ENCODE results near the gene BICRA.
"Not testable (repeated sequence)": the region's sequence is repeated elsewhere in the genome, so short reads cannot be mapped to it uniquely, and the experiment has no call there.

The BICRA gene

DNA sequence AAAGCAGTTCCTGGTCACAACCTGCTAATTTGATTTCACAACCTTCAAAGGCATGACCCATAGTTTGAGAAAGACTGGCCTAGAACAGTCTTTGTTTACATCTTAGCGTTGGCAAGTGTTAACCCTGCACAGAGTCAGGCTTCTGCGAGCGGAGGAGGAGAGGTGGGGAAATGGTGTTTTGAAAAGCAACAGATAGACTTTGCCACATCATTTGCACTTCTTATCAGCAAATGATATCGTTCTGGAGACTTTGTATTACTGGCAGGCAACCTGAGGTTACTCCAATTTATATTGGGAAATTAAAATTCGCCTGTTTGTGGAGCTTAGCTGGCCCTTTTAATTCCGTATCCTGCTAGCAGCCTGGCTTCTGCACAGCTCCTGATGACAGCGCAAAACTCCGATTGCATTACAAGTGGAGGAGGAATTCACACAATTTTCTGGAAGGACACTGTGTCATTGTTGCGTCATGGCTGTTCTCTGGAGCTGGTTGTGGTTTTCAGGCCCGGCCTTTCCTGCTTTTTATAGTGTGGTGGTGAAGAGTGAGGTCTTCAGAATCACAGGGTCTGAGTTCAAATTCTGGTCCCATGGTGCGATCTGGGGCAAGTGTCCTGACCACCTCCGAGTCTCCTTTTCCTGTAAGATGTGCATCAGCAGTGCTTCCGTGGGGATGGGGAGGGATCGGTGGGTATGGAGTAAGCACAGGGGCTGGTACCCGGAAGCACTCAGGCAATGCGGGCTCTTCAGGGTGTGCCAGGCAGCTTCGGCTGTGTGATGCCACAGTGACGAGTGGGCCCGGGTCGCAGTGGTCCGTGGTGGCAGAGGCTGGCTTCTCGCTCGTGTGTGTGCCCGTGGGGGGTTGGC is 55.2 kb downstream of the BICRA start:
- no peak for DNase-seq

- not testable (repeated sequence) for DNase-seq
These were observed 59.6 kb downstream of the BICRA start for GRCh38 chr19:47668556-47668955.

- no peak for DNase-seq
These were observed 61.8 kb downstream of the BICRA start for GRCh38 chr19:47670736-47671135.

- DNase-seq: no peak
These were observed 62.6 kb downstream of the BICRA start for GRCh38 chr19:47671499-47671898.

DNA sequence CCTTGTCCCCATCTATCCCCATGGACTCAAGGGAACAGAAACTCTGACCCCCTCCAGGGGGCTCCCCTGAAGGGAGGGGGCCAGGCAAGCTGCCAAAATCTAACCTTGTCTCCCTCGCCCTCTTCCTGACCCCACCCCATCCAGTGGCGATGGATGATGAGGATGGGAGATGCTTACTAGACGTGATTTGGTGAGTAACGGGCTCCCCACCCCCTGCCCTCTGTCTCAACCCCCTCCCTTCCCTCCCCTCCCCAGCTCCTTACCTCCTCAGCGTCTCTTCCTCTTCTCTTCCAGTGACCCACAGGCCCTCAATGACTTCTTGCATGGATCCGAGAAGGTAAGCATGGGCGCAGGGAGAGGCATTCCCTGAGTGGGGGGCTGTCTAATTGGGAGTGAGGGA is 64.5 kb downstream of the BICRA start:
- no peak for DNase-seq

- no peak for DNase-seq
These were observed 65.6 kb downstream of the BICRA start for GRCh38 chr19:47674548-47674947.

DNA sequence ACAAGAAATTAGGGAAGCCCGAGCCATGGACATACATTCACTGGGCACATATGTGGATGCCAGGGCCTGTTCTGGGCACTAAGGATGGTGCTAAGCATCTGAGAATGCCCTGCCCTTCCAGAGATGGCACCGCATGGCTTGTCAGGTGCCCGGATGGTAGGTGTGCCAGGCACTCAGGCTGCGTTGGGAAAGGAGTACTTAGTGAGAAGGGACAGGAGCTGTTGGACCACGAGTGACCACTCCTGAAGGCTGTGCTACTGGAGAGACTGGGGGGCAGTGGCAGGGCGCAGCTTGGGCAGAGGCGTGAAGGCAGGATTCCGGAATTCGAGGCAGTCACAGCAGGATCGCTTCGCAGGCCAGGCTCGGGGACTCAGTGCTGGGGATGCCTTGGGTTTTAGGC is 66.3 kb downstream of the BICRA start:
- no peak for DNase-seq

GRCh38 chr19:47675859-47676258 is 66.9 kb downstream of the BICRA start:
- no peak for DNase-seq

- DNase-seq: no peak
These were observed 67.9 kb downstream of the BICRA start for GRCh38 chr19:47676811-47677210.

DNA sequence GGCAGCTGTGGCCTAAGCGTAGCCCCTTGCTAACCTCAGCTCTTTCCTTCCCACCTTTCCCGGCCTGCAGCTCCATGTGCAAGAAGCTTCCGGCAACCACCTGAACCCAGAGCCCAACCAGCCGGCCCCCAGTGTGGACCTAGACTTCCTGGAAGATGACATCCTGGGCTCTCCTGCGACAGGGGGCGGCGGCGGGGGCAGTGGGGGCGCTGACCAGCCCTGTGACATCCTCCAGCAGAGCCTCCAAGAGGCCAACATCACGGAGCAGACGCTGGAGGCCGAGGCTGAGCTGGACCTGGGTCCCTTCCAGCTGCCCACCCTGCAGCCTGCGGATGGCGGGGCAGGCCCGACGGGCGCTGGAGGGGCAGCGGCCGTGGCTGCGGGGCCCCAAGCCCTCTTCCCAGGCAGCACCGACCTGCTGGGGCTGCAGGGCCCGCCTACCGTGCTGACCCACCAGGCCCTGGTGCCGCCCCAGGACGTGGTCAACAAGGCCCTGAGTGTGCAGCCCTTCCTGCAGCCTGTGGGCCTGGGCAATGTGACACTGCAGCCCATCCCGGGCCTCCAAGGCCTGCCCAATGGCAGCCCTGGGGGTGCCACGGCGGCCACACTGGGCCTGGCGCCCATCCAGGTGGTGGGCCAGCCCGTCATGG is 70.4 kb downstream of the BICRA start:
- DNase-seq: no peak

- no peak for DNase-seq
These were observed 71.3 kb downstream of the BICRA start for GRCh38 chr19:47679922-47680857.

DNA sequence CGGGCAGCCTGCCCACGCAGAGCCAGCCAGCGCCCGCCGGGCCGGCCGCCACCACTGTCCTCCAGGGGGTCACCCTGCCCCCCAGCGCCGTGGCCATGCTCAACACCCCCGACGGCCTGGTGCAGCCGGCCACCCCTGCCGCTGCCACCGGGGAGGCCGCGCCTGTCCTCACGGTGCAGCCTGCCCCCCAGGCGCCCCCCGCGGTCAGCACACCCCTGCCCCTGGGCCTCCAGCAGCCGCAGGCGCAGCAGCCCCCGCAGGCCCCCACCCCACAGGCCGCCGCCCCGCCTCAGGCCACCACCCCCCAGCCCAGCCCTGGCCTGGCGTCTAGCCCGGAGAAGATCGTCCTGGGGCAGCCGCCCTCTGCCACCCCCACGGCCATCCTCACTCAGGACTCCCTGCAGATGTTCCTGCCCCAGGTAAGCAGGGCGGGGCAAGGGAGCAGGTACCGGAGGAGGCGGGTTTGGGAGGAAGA is 72.0 kb downstream of the BICRA start:
- no peak for DNase-seq

- no peak for DNase-seq
These were observed 72.5 kb downstream of the BICRA start for GRCh38 chr19:47681388-47681787.

- no peak for DNase-seq
These were observed 73.0 kb downstream of the BICRA start for GRCh38 chr19:47681936-47682335.

DNA sequence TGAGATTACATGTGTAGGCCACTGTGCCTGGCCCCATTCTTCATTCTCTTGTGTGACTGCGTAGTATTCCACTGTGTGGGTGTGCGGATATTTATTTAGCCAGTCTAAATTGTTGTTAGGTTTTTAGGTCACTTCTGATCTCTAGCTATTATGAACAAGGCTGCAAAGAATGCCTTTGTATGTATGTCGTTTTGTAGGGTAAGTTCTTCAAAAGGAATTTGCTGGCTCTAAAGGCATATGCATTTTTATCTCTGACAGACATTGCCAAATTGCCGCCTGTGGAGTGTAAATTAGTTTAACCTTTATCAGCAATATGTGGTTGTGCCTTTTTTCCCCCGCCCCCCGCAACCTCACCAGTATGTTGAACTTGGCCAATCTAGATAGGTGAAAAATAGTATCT is 74.0 kb downstream of the BICRA start:
- DNase-seq: no peak

DNA sequence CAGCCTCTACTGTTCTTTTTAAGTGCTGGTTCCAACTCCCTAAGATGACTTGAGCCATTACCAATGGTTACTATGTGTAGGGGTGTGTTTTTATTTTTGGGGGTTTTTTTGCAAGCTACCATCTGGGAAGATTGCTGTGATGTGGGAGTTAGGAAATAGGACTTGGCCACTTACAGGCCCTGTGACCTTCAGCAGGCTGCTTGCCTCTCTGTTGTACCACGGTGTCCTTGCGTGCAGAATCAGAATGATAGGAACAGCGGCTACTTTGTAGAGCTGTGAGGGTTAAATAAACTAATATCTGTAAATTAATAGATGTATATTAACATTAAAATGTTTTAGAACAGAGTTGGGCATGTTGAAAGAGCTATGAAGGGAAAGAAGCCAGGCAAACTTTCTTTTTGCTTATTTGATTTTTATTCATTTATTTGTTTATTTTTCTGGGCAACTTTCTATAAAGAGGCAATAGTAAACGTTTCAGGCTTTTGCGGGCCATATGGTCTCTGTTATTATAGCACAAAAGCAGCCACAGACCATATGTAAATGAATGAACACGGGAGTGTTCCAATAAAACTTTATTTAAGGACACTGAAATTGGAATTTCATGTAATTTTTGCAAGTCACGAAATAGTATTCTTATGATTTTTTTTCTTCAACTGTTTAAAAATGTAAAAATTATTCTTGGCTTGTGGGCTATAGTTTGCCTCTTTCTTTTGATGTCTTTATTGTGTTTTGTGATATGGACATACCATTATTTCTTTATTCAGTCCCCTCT is 77.9 kb downstream of the BICRA start:
- no peak for DNase-seq

DNA sequence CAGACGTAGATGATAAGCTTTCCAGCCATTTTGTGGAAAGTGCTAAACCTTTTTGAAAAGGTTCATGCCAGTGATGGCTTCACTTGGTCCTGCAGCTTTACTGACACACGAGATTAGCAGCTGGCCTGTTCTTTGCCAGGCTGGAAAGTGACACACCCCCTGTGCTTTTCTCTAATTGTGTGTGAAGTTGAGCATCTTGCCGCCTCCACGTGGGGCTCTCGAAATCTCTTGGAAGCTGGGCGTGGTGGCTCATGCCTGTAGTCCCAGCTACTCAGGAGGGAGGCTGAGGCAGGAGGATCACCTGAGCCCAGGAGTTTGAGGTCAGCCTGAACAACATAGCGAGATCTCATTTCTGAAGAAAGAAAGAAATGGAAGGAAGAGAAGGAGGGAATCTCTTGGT is 79.0 kb downstream of the BICRA start:
- DNase-seq: no peak

- DNase-seq: no peak
These were observed 82.2 kb downstream of the BICRA start for GRCh38 chr19:47691090-47691489.

- no peak for DNase-seq
These were observed 82.8 kb downstream of the BICRA start for GRCh38 chr19:47691782-47692181.

- no peak for DNase-seq
These were observed 84.6 kb downstream of the BICRA start for GRCh38 chr19:47693489-47693888.

DNA sequence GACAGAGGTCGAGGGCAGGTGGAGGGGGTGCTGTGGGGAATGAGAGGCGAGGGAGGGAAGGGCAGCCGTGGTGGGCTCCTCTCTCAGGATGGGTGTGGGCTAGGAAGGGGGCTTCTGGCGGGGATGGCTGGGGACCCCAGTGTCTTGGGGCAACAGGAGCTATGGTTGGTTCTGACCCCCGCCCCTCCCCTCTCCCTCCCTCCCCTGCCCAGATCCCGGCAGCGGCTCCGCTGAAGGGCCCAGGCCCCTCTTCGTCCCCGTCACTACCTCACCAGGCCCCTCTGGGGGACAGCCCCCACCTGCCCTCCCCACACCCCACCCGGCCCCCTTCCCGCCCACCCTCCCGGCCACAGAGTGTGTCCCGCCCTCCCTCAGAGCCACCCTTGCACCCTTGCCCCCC is 85.0 kb downstream of the BICRA start:
- DNase-seq: no peak

Data from effector CD8-positive, alpha-beta T cell (primary cell).